NT2/D1 (cell line): ENCODE results near the gene ABHD11.

Source experiments
- DNase-seq: peaks from one replicate; pipeline ENCODE4 v3.0.0-alpha.2; 2011; ENCODE audit warnings: low read depth, low spot score
- H3K27me3 ChIP-seq: 2 replicates; pipeline ENCODE4 v1.6.0; 2011; ENCODE audit warnings: mild to moderate bottlenecking; ENCODE audit not compliant: insufficient read length, insufficient read depth
- H3K36me3 ChIP-seq: 2 replicates; pipeline ENCODE4 v1.6.1; 2011; ENCODE audit warnings: mild to moderate bottlenecking, low read length, mixed read lengths; ENCODE audit not compliant: insufficient read depth, insufficient read length
- H3K4me1 ChIP-seq: 2 replicates; pipeline ENCODE4 v1.5.1; 2011; ENCODE audit not compliant: insufficient read depth, insufficient read length
- H3K4me3 ChIP-seq: 2 replicates; pipeline ENCODE4 v1.5.1; 2011; ENCODE audit warnings: low read depth; ENCODE audit not compliant: insufficient read length
- H3K9ac ChIP-seq: 2 replicates; pipeline ENCODE4 v1.6.0; 2011; ENCODE audit warnings: low read depth; ENCODE audit not compliant: insufficient read length
- H3K9me3 ChIP-seq: 2 replicates; pipeline ENCODE4 v1.5.1; 2011; ENCODE audit warnings: mild to moderate bottlenecking, low read length; ENCODE audit not compliant: insufficient read depth
- SUZ12 ChIP-seq: IDR thresholded peaks from 2 replicates; pipeline ENCODE4 v1.6.1; 2011; ENCODE audit not compliant: insufficient read length, insufficient read depth; ENCODE audit errors: extremely low read depth
- YY1 ChIP-seq: IDR thresholded peaks from 2 replicates; pipeline ENCODE4 v1.6.1; 2011; ENCODE audit not compliant: insufficient read length, insufficient read depth
- ZNF274 ChIP-seq: IDR thresholded peaks from 2 replicates; pipeline ENCODE4 v1.6.1; 2011; ENCODE audit warnings: mild to moderate bottlenecking, low read depth, low read length

Gene ABHD11

DNA sequence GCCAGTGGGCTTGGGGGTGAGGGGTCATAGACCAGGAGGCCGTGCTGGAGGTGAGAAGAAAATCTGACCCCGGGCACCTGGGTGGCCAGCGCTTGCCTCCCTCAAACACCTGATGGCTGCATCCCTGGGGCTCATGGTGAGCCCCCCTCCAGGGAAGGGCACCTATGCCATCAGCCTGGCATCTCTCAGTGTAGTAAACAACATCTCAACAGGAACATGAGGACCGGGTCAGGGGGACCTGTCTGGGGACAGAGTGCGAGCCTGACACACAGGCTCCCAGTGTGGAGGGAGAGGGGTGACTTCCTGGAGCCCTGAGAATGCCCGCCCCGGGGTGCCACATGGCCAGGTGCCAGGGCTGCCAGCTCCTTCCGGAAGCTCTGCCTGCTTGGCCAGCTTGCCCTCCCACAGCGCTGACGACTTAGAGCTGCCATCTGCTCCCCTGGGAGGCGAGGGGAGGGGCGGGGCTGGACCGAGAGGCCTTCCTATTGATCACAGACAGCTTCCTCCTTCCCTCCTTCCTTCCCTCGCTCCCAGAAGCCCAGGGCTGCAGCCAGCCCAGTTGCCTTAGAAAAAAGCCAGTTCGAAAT lies 31.5 kb downstream of the ABHD11 start:
- Histone ChIP-seq H3K27me3 (no peaks in the 10 kb centered on the region), H3K4me1 (peaks cover 20% of the 10 kb centered on the region), H3K4me3 (no peak overlapping the region), H3K36me3 (peaks cover 36% of the 10 kb centered on the region), H3K9ac (no peak overlapping the region), H3K9me3 (no peaks in the 10 kb centered on the region)
- DNase-seq = no peak
- no peak for TF ChIP-seq ZNF274
- no peak for TF ChIP-seq YY1
- TF ChIP-seq SUZ12 = no peak

DNA sequence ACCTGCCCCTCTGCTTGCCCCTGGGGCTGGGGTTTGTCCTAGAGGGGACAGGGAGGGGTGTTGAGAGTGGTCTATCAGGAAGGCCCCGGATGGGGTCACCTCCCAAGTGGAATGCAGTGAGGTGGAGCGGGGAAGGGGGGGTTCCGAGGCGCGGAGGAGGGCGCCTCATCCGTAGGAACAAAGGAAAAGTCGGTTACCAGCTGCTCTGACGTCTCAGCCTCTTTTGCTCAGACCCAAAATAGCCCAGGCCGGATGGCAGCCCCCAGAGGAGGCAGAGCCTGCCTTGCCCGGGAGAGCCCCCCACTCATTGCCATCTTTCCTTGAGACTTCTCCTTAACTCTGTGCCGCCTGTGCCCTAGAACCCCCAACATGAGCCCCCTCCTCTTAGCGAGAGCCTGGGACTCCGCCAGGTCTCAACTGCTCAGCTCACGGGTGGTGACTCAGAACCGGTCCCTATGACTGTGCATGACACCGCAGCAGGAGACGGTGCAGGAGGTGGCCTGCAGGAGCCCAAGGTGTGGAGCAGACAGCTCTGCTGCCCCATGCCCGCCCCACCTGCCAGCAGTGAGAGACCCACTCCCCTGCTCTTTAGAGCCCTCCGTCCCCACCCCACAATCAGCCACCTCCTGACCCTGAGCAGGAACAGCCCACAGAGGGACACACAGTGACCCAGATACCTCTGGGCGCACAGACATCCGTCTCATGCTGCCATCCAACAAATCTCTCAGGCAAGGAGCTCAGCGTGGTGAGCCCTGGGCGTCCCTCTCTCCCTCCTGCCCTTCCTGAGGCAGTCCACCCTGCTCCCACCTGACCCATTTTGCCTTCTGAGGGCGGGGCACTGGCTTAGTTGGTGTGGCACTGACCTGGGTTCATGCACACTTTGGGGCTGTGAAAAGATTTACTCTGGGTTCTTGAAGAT lies 32.2 kb downstream of the ABHD11 start:
- no peaks in the 10 kb centered on the region for H3K9me3 ChIP-seq
- no peak for DNase-seq
- no peaks in the 10 kb centered on the region for H3K27me3 ChIP-seq
- H3K4me1 ChIP-seq = peaks cover 20% of the 10 kb centered on the region
- no peak overlapping the region for H3K4me3 ChIP-seq
- TF ChIP-seq ZNF274 (no peak), SUZ12 (no peak), YY1 (no peak)
- peaks cover 42% of the 10 kb centered on the region for H3K36me3 ChIP-seq
- H3K9ac ChIP-seq = no peak overlapping the region

DNA sequence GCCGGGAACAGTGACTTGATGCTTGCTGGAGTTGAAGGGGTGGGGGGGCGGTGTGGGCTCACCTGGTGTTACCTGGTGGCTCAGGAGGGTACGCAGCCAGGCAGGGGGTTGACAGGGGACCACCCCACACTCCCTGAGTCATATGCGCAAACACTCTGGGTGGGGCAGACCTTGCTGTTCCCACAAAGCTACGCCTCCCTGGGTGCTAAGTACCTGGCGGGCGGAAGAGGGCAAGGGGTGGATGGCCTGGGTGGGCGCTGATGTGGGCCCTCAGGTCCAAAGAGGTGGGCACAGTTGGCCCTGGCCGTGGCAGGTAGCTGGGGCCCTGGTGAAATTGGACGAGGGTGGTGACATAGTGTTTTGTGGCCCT lies 33.1 kb downstream of the ABHD11 start:
- Histone ChIP-seq H3K9me3 (no peaks in the 10 kb centered on the region), H3K36me3 (peaks cover 49% of the 10 kb centered on the region), H3K4me1 (peaks cover 20% of the 10 kb centered on the region), H3K4me3 (no peak overlapping the region), H3K27me3 (no peaks in the 10 kb centered on the region), H3K9ac (no peak overlapping the region)
- no peak for DNase-seq
- TF ChIP-seq ZNF274 (no peak), SUZ12 (no peak), YY1 (no peak)

DNA sequence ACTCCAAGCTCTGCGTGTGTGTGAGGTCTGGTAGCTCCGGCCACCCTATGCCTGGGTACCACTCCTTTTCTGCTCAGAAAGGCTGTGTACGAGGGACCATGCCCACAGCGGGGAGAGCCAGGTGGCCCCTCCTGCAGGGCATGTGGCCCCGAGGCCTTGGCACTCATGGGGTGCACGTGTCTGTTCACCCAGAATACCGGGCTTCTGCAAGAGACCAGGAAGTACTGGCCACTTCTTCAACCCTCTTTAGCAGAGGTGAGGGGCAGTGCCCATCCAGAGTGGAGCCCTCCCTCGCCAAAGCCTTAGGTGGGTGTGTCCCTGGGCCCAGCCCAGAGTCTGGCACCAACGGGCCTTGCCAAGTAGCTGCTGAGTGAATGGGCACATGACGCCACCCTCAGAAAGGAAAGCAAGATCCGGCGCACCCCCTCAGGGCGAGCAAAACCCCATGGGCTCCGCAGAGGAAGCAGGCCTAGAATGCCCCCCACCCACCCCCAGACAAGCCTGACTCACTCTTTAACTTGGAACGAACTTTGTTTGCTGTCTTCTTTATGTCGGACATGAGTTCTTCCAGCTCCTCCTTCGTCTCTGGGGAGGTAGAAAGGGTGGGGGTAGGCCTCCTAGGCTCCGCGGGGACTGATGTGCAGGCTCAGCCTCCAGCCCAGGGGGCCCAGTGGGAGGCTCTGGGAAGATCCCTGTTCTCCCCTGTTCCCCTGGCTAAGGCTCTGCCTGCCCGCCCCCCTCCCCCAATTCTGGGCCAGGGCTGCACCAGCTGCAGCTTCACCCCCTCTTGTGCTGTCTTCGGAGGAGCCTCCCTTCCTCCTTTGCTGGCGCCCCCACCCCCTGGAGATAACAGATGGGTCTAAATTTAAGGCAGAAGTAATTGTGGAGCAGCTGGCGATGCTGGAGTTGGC lies 33.7 kb downstream of the ABHD11 start:
- Histone ChIP-seq H3K9ac (peak overlapping the region; percentile 74), H3K36me3 (peaks cover 55% of the 10 kb centered on the region), H3K4me1 (peaks cover 20% of the 10 kb centered on the region), H3K9me3 (no peaks in the 10 kb centered on the region), H3K4me3 (no peak overlapping the region), H3K27me3 (no peaks in the 10 kb centered on the region)
- no peak for DNase-seq
- TF ChIP-seq YY1 = no peak
- TF ChIP-seq ZNF274 = no peak
- TF ChIP-seq SUZ12 = no peak

DNA sequence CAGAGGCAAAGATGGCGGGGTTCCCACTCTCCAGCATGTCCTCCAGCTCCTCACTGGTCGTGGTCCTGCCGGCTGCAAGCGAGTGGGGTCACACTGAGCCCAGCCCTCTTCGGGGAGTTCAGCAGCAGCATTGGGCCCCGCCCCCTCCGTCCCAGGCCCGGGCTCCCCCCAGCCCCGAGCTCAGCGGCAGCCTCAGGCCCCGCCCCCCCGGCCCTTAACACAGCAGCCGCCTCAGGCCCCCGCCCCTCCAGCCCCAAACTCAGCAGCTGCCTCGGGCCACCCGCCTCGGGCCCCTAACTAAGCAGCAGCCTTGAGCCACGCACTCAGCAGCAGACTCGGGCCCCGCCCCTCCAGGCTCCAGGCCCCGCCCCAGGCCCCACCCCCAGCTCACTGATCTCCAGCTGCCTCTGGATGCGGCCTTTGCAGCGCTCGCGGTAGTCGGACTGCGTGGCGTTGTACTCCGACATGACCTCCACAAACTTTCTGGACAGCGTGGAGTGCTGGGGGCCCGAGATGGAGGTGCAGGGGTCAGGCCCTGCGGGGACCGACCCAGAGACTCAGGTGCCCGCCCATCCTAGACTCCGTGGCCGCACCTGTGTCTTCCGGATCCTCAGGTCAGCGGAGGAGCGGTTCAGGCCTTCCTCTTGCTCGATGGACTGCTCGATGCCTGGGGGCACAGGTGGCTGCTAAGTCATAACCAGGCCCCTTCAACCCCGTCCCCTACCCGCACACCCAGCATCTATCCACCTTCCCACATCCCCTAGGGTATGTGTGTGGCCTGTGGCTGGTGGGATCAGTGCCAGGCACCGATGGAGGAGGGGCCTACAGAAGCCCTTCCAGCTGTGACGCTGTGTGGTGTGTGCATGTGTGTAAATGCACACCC lies 34.6 kb downstream of the ABHD11 start:
- Histone ChIP-seq H3K9ac (peak overlapping the region; percentile 74), H3K4me3 (peak overlapping the region; percentile 5), H3K9me3 (no peaks in the 10 kb centered on the region), H3K4me1 (peaks cover 20% of the 10 kb centered on the region), H3K36me3 (peaks cover 63% of the 10 kb centered on the region), H3K27me3 (no peaks in the 10 kb centered on the region)
- no peak for DNase-seq
- TF ChIP-seq SUZ12 (no peak), ZNF274 (no peak)

DNA sequence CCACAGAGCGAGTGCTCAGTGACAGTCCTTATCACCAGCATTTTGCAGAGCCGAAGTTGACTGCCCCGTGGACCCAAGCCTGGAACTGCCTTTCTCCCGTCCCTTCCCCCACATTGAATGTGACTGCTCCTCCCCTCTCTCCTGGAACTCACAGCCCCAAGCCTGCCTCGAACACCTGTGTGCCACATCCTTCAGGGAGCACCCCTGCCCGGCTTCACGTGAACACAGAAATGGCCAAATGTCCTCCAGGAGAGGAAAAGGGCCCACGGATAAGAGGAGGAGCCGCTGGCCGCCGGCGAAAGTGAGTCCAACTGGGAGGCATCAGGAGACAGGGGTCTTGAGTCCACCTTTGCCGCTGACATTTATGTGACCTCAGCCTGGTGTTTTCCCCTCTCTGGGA lies 35.4 kb downstream of the ABHD11 start:
- Histone ChIP-seq H3K4me3 (peak overlapping the region; percentile 5), H3K27me3 (no peaks in the 10 kb centered on the region), H3K9me3 (no peaks in the 10 kb centered on the region), H3K9ac (peak overlapping the region; percentile 59), H3K36me3 (peaks cover 64% of the 10 kb centered on the region), H3K4me1 (peaks cover 20% of the 10 kb centered on the region)
- TF ChIP-seq SUZ12 (no peak), YY1 (no peak)
- DNase-seq = no peak
